HL-60/S4 (cell line): ENCODE measurements around the gene ITGA5.

Source experiments
- in situ Hi-C: fragments of 300-500 bp; cut with MboI; formaldehyde crosslinking; loops from 2 replicates; pipeline ENCODE4 v1.14.3; 2022; ENCODE audit warnings: low sequenced_read_pairs

Gene ITGA5

GRCh38 chr12:54412786-54413185 lies 6.3 kb downstream of the ITGA5 start:
- in situ Hi-C loops, result no loop called here

GRCh38 chr12:54412348-54412747 lies 6.7 kb downstream of the ITGA5 start:
- in situ Hi-C loops, result no loop called here

GRCh38 chr12:54411391-54412241 lies 7.5 kb downstream of the ITGA5 start:
- in situ Hi-C loops, result no loop called here

- in situ Hi-C loops, result no loop called here
Observed at GRCh38 chr12:54409267-54409666, 9.8 kb downstream of the ITGA5 start.

- in situ Hi-C loops, result no loop called here
Observed at GRCh38 chr12:54407183-54407905, 11.7 kb downstream of the ITGA5 start.

GRCh38 chr12:54405573-54405972 lies 13.5 kb downstream of the ITGA5 start:
- in situ Hi-C loops, result no loop called here

- in situ Hi-C loops, result no loop called here
Observed at GRCh38 chr12:54405106-54405505, 14.0 kb downstream of the ITGA5 start.

GRCh38 chr12:54404061-54405004 lies 14.7 kb downstream of the ITGA5 start:
- in situ Hi-C loops, result no loop called here

- in situ Hi-C loops, result no loop called here
Observed at GRCh38 chr12:54401119-54401518, 17.9 kb downstream of the ITGA5 start.

- in situ Hi-C loops, result loop anchor here (5.0 kb wide), 1 partner anchor 43 kb away; no protein-coding TSS in a partner anchor
Observed at GRCh38 chr12:54398995-54399793, 19.9 kb downstream of the ITGA5 start.

- in situ Hi-C loops, result loop anchor here (5.0 kb wide), 1 partner anchor 44 kb away; no protein-coding TSS in a partner anchor
Observed at GRCh38 chr12:54398218-54398617, 20.8 kb downstream of the ITGA5 start.

GRCh38 chr12:54397157-54397556 lies 21.9 kb downstream of the ITGA5 start:
- in situ Hi-C loops, result loop anchor here (5.0 kb wide), 1 partner anchor 45 kb away; no protein-coding TSS in a partner anchor

- in situ Hi-C loops, result loop anchor here (5.0 kb wide), 1 partner anchor 47 kb away; no protein-coding TSS in a partner anchor
Observed at GRCh38 chr12:54395545-54395944, 23.5 kb downstream of the ITGA5 start.

GRCh38 chr12:54394986-54395385 lies 24.1 kb downstream of the ITGA5 start:
- in situ Hi-C loops, result loop anchor here (5.0 kb wide), 1 partner anchor 47 kb away; no protein-coding TSS in a partner anchor

GRCh38 chr12:54394281-54394719 lies 24.8 kb downstream of the ITGA5 start:
- in situ Hi-C loops, result no loop called here

- in situ Hi-C loops, result no loop called here
Observed at GRCh38 chr12:54393743-54394142, 25.3 kb downstream of the ITGA5 start.

- in situ Hi-C loops, result no loop called here
Observed at GRCh38 chr12:54393207-54393609, 25.9 kb downstream of the ITGA5 start.

- in situ Hi-C loops, result no loop called here
Observed at GRCh38 chr12:54392485-54393206, 26.4 kb downstream of the ITGA5 start.
